ENCODE measurements around the gene IRAK2. TPM values are rescaled to one million over a fixed set of nuclear protein-coding genes. Genes with fewer than 3 reads are reported as not detected.

Gene IRAK2
- total RNA-seq, 1 experiment from 2014 or later = 5.5 TPM

GRCh38 chr3:10150987-10151386 lies 13.7 kb upstream of the IRAK2 start:
- TF ChIP-seq CTCF (conservative IDR thresholded peaks at IDR 0.05; ENCODE audit: low read depth, low read length) (no peak), EZH2 (IDR thresholded peaks at IDR 0.05; ENCODE audit: low read length, unreplicated experiment) (no peak)
- Histone ChIP-seq H3K9me3 (ENCODE audit: low read length) (no peaks in the 10 kb centered on the region), H3K9me2 (replicated peaks; ENCODE audit: low read length) (no peaks in the 10 kb centered on the region), H2AFZ (ENCODE audit: low read length) (no peak overlapping the region), H3K4me1 (ENCODE audit: insufficient read depth, low read length) (no peaks in the 10 kb centered on the region), H3K27ac (ENCODE audit: low read length) (no peak overlapping the region), H3F3A (ENCODE audit: low read length, unreplicated experiment) (no peaks in the 10 kb centered on the region), H3K4me2 (ENCODE audit: low read length) (no peak overlapping the region), H3K79me2 (ENCODE audit: low read length) (peaks cover 22% of the 10 kb centered on the region), H3K27me3 (ENCODE audit: low read length) (no peaks in the 10 kb centered on the region), H3K9ac (ENCODE audit: low read length) (no peak overlapping the region), H3K4me3 (ENCODE audit: low read length) (no peak overlapping the region), H4K20me1 (ENCODE audit: low read length) (peaks cover 6% of the 10 kb centered on the region; the same call in 1 of the 2 replicates), H3K36me3 (ENCODE audit: low read depth, low read length) (peaks cover 24% of the 10 kb centered on the region)
- CTCF ChIA-PET = no interaction called here
- intact Hi-C loops (cut with micrococcal nuclease) = no loop called here
- BruUV-seq (replicated peaks) = no TSS peak
- no peak for ATAC-seq
- no peak for DNase-seq
- POLR2A ChIA-PET (ENCODE audit: unreplicated experiment) = interaction anchor here (0.6 kb wide), 1 partner anchor 8 kb away, joined by 6 read pairs; no protein-coding TSS in a partner anchor

GRCh38 chr3:10154335-10155122 lies 10.2 kb upstream of the IRAK2 start:
- TF ChIP-seq EZH2 (IDR thresholded peaks at IDR 0.05; ENCODE audit: low read length, unreplicated experiment) (no peak), CTCF (conservative IDR thresholded peaks at IDR 0.05; ENCODE audit: low read depth, low read length) (no peak), EZH2phosphoT487 (IDR thresholded peaks at IDR 0.05; ENCODE audit: borderline replicate concordance, low read length) (no peak)
- ATAC-seq (no peak), DNase-seq (no peak)
- H3K4me2 ChIP-seq (ENCODE audit: low read length) = no peak overlapping the region
- peaks cover 21% of the 10 kb centered on the region for H3K36me3 ChIP-seq (ENCODE audit: low read depth, low read length)
- H3K79me2 ChIP-seq (ENCODE audit: low read length) = no peaks in the 10 kb centered on the region; the same call in 1 of the 2 replicates
- CTCF ChIA-PET = no interaction called here
- POLR2A ChIA-PET (ENCODE audit: unreplicated experiment) = no interaction called here
- no peak overlapping the region for H3K27ac ChIP-seq (ENCODE audit: low read length)
- no TSS peak for BruUV-seq (replicated peaks)
- H3K4me1 ChIP-seq (ENCODE audit: insufficient read depth, low read length) = no peaks in the 10 kb centered on the region
- no peak overlapping the region for H2AFZ ChIP-seq (ENCODE audit: low read length)
- no peaks in the 10 kb centered on the region for H3K9me3 ChIP-seq (ENCODE audit: low read length)
- H3K4me3 ChIP-seq (ENCODE audit: low read length) = no peak overlapping the region
- no peaks in the 10 kb centered on the region for H3F3A ChIP-seq (ENCODE audit: low read length, unreplicated experiment)
- H3K9me2 ChIP-seq (replicated peaks; ENCODE audit: low read length) = no peaks in the 10 kb centered on the region
- no peak overlapping the region for H3K9ac ChIP-seq (ENCODE audit: low read length)
- intact Hi-C loops (cut with micrococcal nuclease) = no loop called here
- H4K20me1 ChIP-seq (ENCODE audit: low read length) = no peaks in the 10 kb centered on the region
- no peaks in the 10 kb centered on the region for H3K27me3 ChIP-seq (ENCODE audit: low read length)

GRCh38 chr3:10155123-10155472 lies 9.6 kb upstream of the IRAK2 start:
- no TSS peak for BruUV-seq (replicated peaks)
- no peaks in the 10 kb centered on the region for H3K4me1 ChIP-seq (ENCODE audit: insufficient read depth, low read length)
- POLR2A ChIA-PET (ENCODE audit: unreplicated experiment) = no interaction called here

More at GRCh38 chr3:10155123-10155472, 9.6 kb upstream of the IRAK2 start:
- H4K20me1 ChIP-seq (ENCODE audit: low read length) = no peaks in the 10 kb centered on the region
- ATAC-seq (no peak; the same call in 1 of the 2 replicates), DNase-seq (no peak)
- H3K4me3 ChIP-seq (ENCODE audit: low read length) = no peak overlapping the region
- H2AFZ ChIP-seq (ENCODE audit: low read length) = no peak overlapping the region
- H3K4me2 ChIP-seq (ENCODE audit: low read length) = no peak overlapping the region
- CTCF ChIA-PET = no interaction called here
- H3K9me3 ChIP-seq (ENCODE audit: low read length) = no peaks in the 10 kb centered on the region
- H3K36me3 ChIP-seq (ENCODE audit: low read depth, low read length) = peaks cover 16% of the 10 kb centered on the region
- no peaks in the 10 kb centered on the region for H3K79me2 ChIP-seq (ENCODE audit: low read length)
- intact Hi-C loops (cut with micrococcal nuclease) = no loop called here
- H3K27me3 ChIP-seq (ENCODE audit: low read length) = no peaks in the 10 kb centered on the region
- H3F3A ChIP-seq (ENCODE audit: low read length, unreplicated experiment) = no peaks in the 10 kb centered on the region
- no peaks in the 10 kb centered on the region for H3K9me2 ChIP-seq (replicated peaks; ENCODE audit: low read length)
- no peak for TF ChIP-seq EZH2 (IDR thresholded peaks at IDR 0.05; ENCODE audit: low read length, unreplicated experiment)
- no peak for TF ChIP-seq EZH2phosphoT487 (IDR thresholded peaks at IDR 0.05; ENCODE audit: borderline replicate concordance, low read length)
- TF ChIP-seq CTCF (conservative IDR thresholded peaks at IDR 0.05; ENCODE audit: low read depth, low read length) = no peak
- H3K9ac ChIP-seq (ENCODE audit: low read length) = no peak overlapping the region
- H3K27ac ChIP-seq (ENCODE audit: low read length) = no peak overlapping the region
